Osteoblast (primary cell): Measurements from ENCODE around the gene SCML1. TPM values are rescaled to one million over a fixed set of nuclear protein-coding genes. Genes with fewer than 3 reads are reported as not detected.

Experiments used
- DNase-seq: peaks from one replicate; pipeline ENCODE4 v3.0.0; 2011; ENCODE audit warnings: low spot score, mixed read lengths; ENCODE audit not compliant: insufficient read length; ENCODE audit errors: missing footprints
- H2AFZ ChIP-seq: 2 replicates; pipeline ENCODE4 v1.6.0; 2011; ENCODE audit warnings: mild to moderate bottlenecking, low read length
- H3K27ac ChIP-seq: 2 replicates; pipeline ENCODE4 v1.5.1; 2011; ENCODE audit warnings: mild to moderate bottlenecking, low read depth, low read length, moderate library complexity
- H3K27me3 ChIP-seq: 2 replicates; pipeline ENCODE4 v1.6.0; 2012; ENCODE audit warnings: mild to moderate bottlenecking, control low read depth, inconsistent platforms, low read length, moderate library complexity; ENCODE audit not compliant: insufficient read depth
- H3K36me3 ChIP-seq: 2 replicates; pipeline ENCODE4 v1.5.1; 2011; ENCODE audit warnings: mild to moderate bottlenecking, low read length, control low read depth, moderate library complexity; ENCODE audit not compliant: insufficient read depth
- H3K4me1 ChIP-seq: 2 replicates; pipeline ENCODE4 v1.5.1; 2011; ENCODE audit warnings: mild to moderate bottlenecking, low read length, control low read depth, moderate library complexity; ENCODE audit not compliant: insufficient read depth
- H3K4me2 ChIP-seq: 2 replicates; pipeline ENCODE4 v1.6.0; 2011; ENCODE audit warnings: mild to moderate bottlenecking, low read length; ENCODE audit not compliant: insufficient read depth
- H3K4me3 ChIP-seq: fragments of 200-600 bp; sonication (generic); 3 replicates; pipeline ENCODE4 v1.5.1; 2012; ENCODE audit warnings: mild to moderate bottlenecking, low read length, inconsistent platforms; ENCODE audit not compliant: insufficient read depth
- H3K79me2 ChIP-seq: 2 replicates; pipeline ENCODE4 v1.6.0; 2012; ENCODE audit warnings: mild to moderate bottlenecking, low read length, control low read depth, inconsistent platforms; ENCODE audit not compliant: insufficient read depth
- H3K9me3 ChIP-seq: 2 replicates; pipeline ENCODE4 v1.5.1; 2011; ENCODE audit warnings: low read depth, low read length, control low read depth
- H4K20me1 ChIP-seq: 2 replicates; pipeline ENCODE4 v1.6.0; 2012; ENCODE audit warnings: mild to moderate bottlenecking, low read length, control low read depth; ENCODE audit not compliant: insufficient read depth
- total RNA-seq: library from RNA; depleted of rRNA; stranded (reverse); fragments of >200 nt; gene quantifications from 2 replicates; pipeline ENCODE4 v1.2.3, GENCODE V29; 2012
- TF ChIP-seq, protein P1 (sequence below): IDR thresholded peaks from 2 replicates; pipeline ENCODE4 v1.5.1; 2011; ENCODE audit warnings: mild to moderate bottlenecking, low read depth, low read length, moderate library complexity; ENCODE audit errors: extremely low read depth

Gene SCML1
- total RNA-seq, 1 donor = 12.3 TPM

DNA sequence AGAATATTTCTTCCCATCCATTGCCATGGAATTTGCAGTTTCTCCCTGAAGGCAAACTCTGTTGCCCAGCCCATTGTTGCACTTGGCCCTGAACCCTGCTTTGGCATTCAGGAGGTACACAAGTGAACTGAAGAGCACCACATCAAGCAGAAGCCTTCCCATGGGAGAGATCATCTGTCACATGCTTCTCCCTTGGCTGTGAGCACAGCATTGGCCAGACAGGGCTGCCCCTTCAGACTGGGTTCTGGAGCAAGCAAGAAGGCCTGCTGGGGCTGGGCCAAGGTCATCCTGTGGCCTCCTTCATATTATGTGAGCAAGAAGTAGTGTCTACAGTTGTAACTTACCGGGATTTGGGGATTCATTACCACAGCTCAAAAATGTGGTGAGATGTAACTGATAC, 22.7 kb downstream of the SCML1 start:
- DNase-seq = no peak
- no peaks in the 10 kb centered on the region for H3K36me3 ChIP-seq
- no peak overlapping the region for H3K4me2 ChIP-seq
- H3K79me2 ChIP-seq = no peaks in the 10 kb centered on the region
- no peak overlapping the region for H3K27ac ChIP-seq
- H2AFZ ChIP-seq = no peak overlapping the region
- TF ChIP-seq, protein P1, sequence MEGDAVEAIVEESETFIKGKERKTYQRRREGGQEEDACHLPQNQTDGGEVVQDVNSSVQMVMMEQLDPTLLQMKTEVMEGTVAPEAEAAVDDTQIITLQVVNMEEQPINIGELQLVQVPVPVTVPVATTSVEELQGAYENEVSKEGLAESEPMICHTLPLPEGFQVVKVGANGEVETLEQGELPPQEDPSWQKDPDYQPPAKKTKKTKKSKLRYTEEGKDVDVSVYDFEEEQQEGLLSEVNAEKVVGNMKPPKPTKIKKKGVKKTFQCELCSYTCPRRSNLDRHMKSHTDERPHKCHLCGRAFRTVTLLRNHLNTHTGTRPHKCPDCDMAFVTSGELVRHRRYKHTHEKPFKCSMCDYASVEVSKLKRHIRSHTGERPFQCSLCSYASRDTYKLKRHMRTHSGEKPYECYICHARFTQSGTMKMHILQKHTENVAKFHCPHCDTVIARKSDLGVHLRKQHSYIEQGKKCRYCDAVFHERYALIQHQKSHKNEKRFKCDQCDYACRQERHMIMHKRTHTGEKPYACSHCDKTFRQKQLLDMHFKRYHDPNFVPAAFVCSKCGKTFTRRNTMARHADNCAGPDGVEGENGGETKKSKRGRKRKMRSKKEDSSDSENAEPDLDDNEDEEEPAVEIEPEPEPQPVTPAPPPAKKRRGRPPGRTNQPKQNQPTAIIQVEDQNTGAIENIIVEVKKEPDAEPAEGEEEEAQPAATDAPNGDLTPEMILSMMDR = no peak
- no peak overlapping the region for H3K4me3 ChIP-seq
- no peaks in the 10 kb centered on the region for H3K9me3 ChIP-seq
- no peaks in the 10 kb centered on the region for H4K20me1 ChIP-seq
- H3K4me1 ChIP-seq = no peaks in the 10 kb centered on the region
- no peaks in the 10 kb centered on the region for H3K27me3 ChIP-seq

DNA sequence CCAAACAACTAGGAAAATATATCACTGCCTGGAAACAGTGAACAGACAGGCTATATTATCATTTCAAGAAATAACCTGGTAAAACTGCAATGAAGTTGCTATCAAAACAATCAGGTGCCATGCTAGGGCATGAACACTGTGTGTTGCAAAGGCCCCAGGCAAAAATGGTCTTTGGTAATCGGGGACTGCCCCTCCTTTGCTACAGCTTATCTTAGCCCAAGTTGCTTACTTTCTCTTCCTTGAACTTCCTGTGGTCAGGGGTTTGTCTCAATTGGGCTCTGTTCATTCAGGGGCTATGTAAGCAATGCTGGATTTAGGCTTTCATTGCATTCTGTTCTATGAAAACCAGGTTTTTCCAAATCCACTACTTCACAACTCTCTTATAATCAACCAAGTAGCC, 30.4 kb downstream of the SCML1 start:
- no peak for DNase-seq
- no peaks in the 10 kb centered on the region for H3K79me2 ChIP-seq
- TF ChIP-seq, protein P1 = no peak
- no peak overlapping the region for H3K4me3 ChIP-seq
- no peaks in the 10 kb centered on the region for H3K36me3 ChIP-seq
- no peak overlapping the region for H3K27ac ChIP-seq
- no peaks in the 10 kb centered on the region for H3K9me3 ChIP-seq
- no peaks in the 10 kb centered on the region for H3K4me1 ChIP-seq
- no peaks in the 10 kb centered on the region for H4K20me1 ChIP-seq
- peaks cover 5% of the 10 kb centered on the region for H3K27me3 ChIP-seq
- H3K4me2 ChIP-seq = no peak overlapping the region
- H2AFZ ChIP-seq = no peak overlapping the region

DNA sequence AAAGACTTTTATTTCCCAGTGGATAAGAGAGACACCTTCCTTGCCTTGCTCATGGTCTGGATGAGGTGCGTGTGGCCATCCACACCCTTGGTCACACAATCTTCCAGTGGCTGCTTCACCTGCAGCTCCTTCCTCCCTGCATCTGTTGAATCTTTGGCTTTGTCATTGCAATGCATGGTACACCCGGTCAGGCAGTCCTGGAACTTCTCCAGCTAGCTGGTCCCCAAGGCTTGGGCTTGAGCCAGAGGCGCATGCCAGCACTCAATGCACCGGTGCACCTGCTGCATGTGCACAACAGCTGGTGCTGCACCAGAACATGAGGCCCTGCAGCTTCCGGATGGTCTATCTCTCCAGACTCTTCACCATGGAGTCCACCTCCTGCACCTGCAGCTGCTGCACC, 31.7 kb downstream of the SCML1 start:
- TF ChIP-seq, protein P1 = no peak
- no peaks in the 10 kb centered on the region for H3K36me3 ChIP-seq
- H3K9me3 ChIP-seq = no peaks in the 10 kb centered on the region
- H3K27me3 ChIP-seq = peaks cover 5% of the 10 kb centered on the region
- no peaks in the 10 kb centered on the region for H3K4me1 ChIP-seq
- no peaks in the 10 kb centered on the region for H4K20me1 ChIP-seq
- no peak for DNase-seq
- H3K4me2 ChIP-seq = no peak overlapping the region
- no peak overlapping the region for H2AFZ ChIP-seq
- H3K4me3 ChIP-seq = no peak overlapping the region
- no peaks in the 10 kb centered on the region for H3K79me2 ChIP-seq
- no peak overlapping the region for H3K27ac ChIP-seq

DNA sequence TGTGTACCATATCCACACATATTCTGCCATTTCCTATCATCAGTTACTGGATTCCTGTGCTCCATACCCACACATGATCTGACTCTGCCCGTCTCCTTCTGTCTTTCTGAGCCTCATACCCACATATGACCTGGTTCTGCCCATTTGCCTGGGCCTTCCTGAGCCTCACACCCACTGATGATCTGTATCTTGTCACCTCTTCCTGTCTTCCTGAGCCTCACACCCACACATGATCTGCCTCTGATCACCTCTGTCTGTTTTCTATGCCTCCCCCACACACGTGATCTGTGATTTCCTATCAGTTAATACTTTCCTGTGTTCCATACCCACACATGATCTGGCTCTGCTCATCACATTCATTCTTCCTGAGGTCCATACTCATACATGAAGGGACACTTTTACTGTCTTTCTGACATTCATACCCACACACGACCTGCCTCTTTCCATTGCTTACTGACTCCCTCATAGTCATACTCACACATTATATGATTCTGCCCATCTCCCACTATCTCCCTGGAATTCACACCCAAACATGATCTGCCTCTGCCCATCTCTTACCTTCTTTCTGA, 32.5 kb downstream of the SCML1 start:
- Histone ChIP-seq H3K4me3 (no peak overlapping the region), H3K4me1 (no peaks in the 10 kb centered on the region), H3K27me3 (peaks cover 5% of the 10 kb centered on the region), H3K79me2 (no peaks in the 10 kb centered on the region), H2AFZ (no peak overlapping the region), H4K20me1 (no peaks in the 10 kb centered on the region), H3K36me3 (no peaks in the 10 kb centered on the region), H3K4me2 (no peak overlapping the region), H3K9me3 (no peaks in the 10 kb centered on the region), H3K27ac (no peak overlapping the region)
- DNase-seq = no peak
- TF ChIP-seq, protein P1 = no peak
